Neuronal stem cell (in vitro differentiated cells): ENCODE measurements around the gene ACSS2.

ENCODE experiments used
- DNase-seq: peaks from one replicate; pipeline ENCODE4 v3.0.0-alpha.2; 2013; ENCODE audit warnings: low spot score
- H2AFZ ChIP-seq: one replicate; pipeline ENCODE4 v1.6.1; 2013; ENCODE audit warnings: mild to moderate bottlenecking, low read length, inconsistent platforms
- H2AK5ac ChIP-seq: 2 replicates; pipeline ENCODE4 v1.6.1; 2013; ENCODE audit warnings: low read depth, mild to moderate bottlenecking, inconsistent platforms, low read length, moderate library complexity, mixed read lengths
- H2BK120ac ChIP-seq: 2 replicates; pipeline ENCODE4 v1.6.1; 2013; ENCODE audit warnings: low read depth, mild to moderate bottlenecking, inconsistent platforms, low read length, moderate library complexity, mixed read lengths
- H2BK12ac ChIP-seq: one replicate; pipeline ENCODE4 v1.6.1; 2013; ENCODE audit warnings: low read length, inconsistent platforms
- H2BK15ac ChIP-seq: 2 replicates; pipeline ENCODE4 v1.6.1; 2013; ENCODE audit warnings: mild to moderate bottlenecking, low read length, inconsistent platforms, mixed read lengths
- H2BK5ac ChIP-seq: one replicate; pipeline ENCODE4 v1.6.1; 2013; ENCODE audit warnings: inconsistent platforms, mild to moderate bottlenecking, low read length, moderate library complexity
- H3K14ac ChIP-seq: one replicate; pipeline ENCODE4 v1.6.1; 2013; ENCODE audit warnings: low read length, inconsistent platforms
- H3K18ac ChIP-seq: 2 replicates; pipeline ENCODE4 v1.6.1; 2013; ENCODE audit warnings: low read length, inconsistent platforms
- H3K23ac ChIP-seq: 2 replicates; pipeline ENCODE4 v1.6.1; 2013; ENCODE audit warnings: low read depth, mild to moderate bottlenecking, mixed read lengths, low read length, inconsistent platforms; ENCODE audit not compliant: poor library complexity
- H3K27ac ChIP-seq: replicated peaks from 3 replicates; pipeline ENCODE4 v1.5.1; 2013; ENCODE audit warnings: low read length, inconsistent platforms
- H3K27me3 ChIP-seq, 3 experiments: 2 replicates each; pipeline ENCODE4 v1.6.1; 2013; ENCODE audit warnings: low read length in 3 of 3, mild to moderate bottlenecking in 2 of 3, inconsistent platforms in 1 of 3, low read depth in 1 of 3, mixed read lengths in 1 of 3, moderate library complexity in 1 of 3; ENCODE audit not compliant: control insufficient read depth in 3 of 3, insufficient read depth in 3 of 3
- H3K36me3 ChIP-seq, 2 donors: replicated peaks in 1 of 2; 2 replicates each; pipeline ENCODE4 v1.6.1; 2013; ENCODE audit warnings: low read length in 2 of 2; ENCODE audit not compliant: control insufficient read depth in 2 of 2, insufficient read depth in 2 of 2
- H3K4ac ChIP-seq: 2 replicates; pipeline ENCODE4 v1.6.1; 2013; ENCODE audit warnings: inconsistent platforms, mild to moderate bottlenecking, low read length, moderate library complexity
- H3K4me1 ChIP-seq, 2 donors: 1 replicate in 1 of 2; 2 replicates in 1 of 2; pipeline ENCODE4 v1.6.1; 2013; ENCODE audit warnings: low read length in 2 of 2, low read depth in 1 of 2; ENCODE audit not compliant: control insufficient read depth in 2 of 2, insufficient read depth in 1 of 2
- H3K4me2 ChIP-seq: one replicate; pipeline ENCODE4 v1.6.1; 2013; ENCODE audit warnings: mild to moderate bottlenecking, low read length, inconsistent platforms; ENCODE audit not compliant: insufficient read depth, poor library complexity, severe bottlenecking
- H3K4me3 ChIP-seq, 2 donors: 2 replicates each; pipeline ENCODE4 v1.5.1; 2013; ENCODE audit warnings: low read length in 2 of 2, mild to moderate bottlenecking in 2 of 2, inconsistent platforms in 1 of 2, moderate library complexity in 1 of 2
- H3K79me1 ChIP-seq: one replicate; pipeline ENCODE4 v1.6.1; 2013; ENCODE audit warnings: low read depth, mild to moderate bottlenecking, inconsistent platforms, low read length, moderate library complexity
- H3K9ac ChIP-seq: one replicate; pipeline ENCODE4 v1.6.1; 2013; ENCODE audit warnings: mild to moderate bottlenecking, low read depth, low read length, inconsistent platforms; ENCODE audit not compliant: poor library complexity
- H3K9me3 ChIP-seq, 2 donors: replicated peaks in 1 of 2; 2 replicates each; pipeline versions ENCODE3 to v1.6.1; 2013; ENCODE audit warnings: low read length in 2 of 2, mild to moderate bottlenecking in 2 of 2, inconsistent platforms in 1 of 2, low read depth in 1 of 2, mixed read lengths in 1 of 2, moderate library complexity in 1 of 2; ENCODE audit not compliant: control insufficient read depth in 2 of 2, insufficient read depth in 1 of 2
- H4K8ac ChIP-seq: one replicate; pipeline ENCODE4 v1.6.1; 2013; ENCODE audit warnings: low read depth, mild to moderate bottlenecking, inconsistent platforms, low read length, moderate library complexity
- H4K91ac ChIP-seq: one replicate; pipeline ENCODE4 v1.6.1; 2013; ENCODE audit warnings: low read length, low read depth, mild to moderate bottlenecking, inconsistent platforms; ENCODE audit not compliant: poor library complexity
- WGBS, 2 donors: extraction: QIAGEN DNeasy Blood & Tissue Kit; methylation state at CpG; one replicate each; pipeline ENCODE4 v1.1.7; 2013; ENCODE audit warnings: missing lambda C conversion rate in 2 of 2, mixed read lengths in 1 of 2; ENCODE audit not compliant: insufficient read length in 2 of 2, insufficient replicate concordance in 1 of 2; ENCODE audit errors: extremely low coverage in 2 of 2; 5-methylcytosine and 5-hydroxymethylcytosine counted together

ACSS2 gene

DNA sequence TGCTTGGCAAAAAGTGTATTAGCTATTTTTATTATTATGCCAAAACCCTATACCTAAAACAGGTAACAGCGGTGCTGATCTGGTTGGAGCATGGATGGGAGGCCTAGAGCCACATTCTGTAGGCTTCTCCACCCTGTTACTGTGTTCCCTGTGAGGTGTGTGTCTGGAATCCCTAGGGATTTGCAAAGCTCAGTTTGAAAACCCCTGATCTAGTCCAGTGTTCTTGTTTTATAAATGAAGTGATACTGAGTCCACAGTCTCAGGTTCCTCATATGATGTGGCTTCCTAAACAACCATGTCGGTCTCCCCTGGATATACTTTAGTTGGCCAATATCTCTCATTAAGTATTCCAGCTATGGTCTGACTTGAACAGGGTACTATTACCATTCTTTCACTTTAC, 16.3 kb downstream of the ACSS2 start:
- Histone ChIP-seq H3K79me1 (no peaks in the 10 kb centered on the region), H3K4me2 (no peak overlapping the region), H3K23ac (no peak overlapping the region), H3K36me3 (peaks cover 0 to 3% of the 10 kb centered on the region in 2 donors), H3K9ac (no peak overlapping the region), H2BK120ac (no peak overlapping the region), H3K14ac (no peak overlapping the region), H3K18ac (no peak overlapping the region), H2BK5ac (no peak overlapping the region), H4K8ac (no peak overlapping the region), H3K9me3 (no peaks in the 10 kb centered on the region), H3K4ac (no peak overlapping the region), H4K91ac (no peak overlapping the region), H3K4me1 (no peaks in the 10 kb centered on the region), H2AK5ac (no peak overlapping the region), H3K4me3 (no peak overlapping the region), H3K27ac (no peak overlapping the region), H2BK15ac (no peak overlapping the region), H3K27me3 (no peaks in the 10 kb centered on the region), H2AFZ (no peak overlapping the region), H2BK12ac (no peak overlapping the region)
- DNase-seq: no peak
- WGBS, 2 donors: no CpG with 5 or more reads among the region's 2 CpGs

DNA sequence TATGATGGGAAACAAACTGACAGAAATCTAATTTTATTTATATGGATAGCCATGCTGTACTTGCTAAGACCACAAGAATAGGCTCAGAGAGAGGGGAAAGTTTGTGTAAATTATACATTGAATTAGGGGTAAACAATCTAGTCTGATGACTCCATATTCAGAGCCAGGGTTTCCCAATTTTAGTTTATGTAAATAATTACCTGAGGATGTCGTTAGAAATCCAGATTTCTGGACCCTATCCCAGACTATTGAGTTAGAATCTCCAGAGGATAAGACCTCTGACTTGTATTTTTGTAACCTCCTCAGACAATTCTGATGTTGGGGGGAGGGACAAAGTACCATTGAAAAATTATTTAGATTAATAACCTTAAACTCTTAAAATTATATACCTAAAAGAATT, 18.3 kb downstream of the ACSS2 start:
- Histone ChIP-seq H3K18ac (no peak overlapping the region), H3K79me1 (no peaks in the 10 kb centered on the region), H2BK15ac (no peak overlapping the region), H3K23ac (no peak overlapping the region), H3K27ac (no peak overlapping the region), H3K9me3 (no peaks in the 10 kb centered on the region), H2BK120ac (no peak overlapping the region), H3K4ac (no peak overlapping the region), H3K4me2 (no peak overlapping the region), H2BK5ac (no peak overlapping the region), H3K4me3 (no peak overlapping the region), H2AK5ac (no peak overlapping the region), H2AFZ (no peak overlapping the region), H3K27me3 (no peaks in the 10 kb centered on the region), H3K36me3 (peaks cover 0 to 3% of the 10 kb centered on the region in 2 donors), H3K9ac (no peak overlapping the region), H4K91ac (no peak overlapping the region), H3K14ac (no peak overlapping the region), H3K4me1 (no peaks in the 10 kb centered on the region), H2BK12ac (no peak overlapping the region), H4K8ac (no peak overlapping the region)
- no peak for DNase-seq
- WGBS, 2 donors: no CpG with 5 or more reads among the region's 1 CpG

DNA sequence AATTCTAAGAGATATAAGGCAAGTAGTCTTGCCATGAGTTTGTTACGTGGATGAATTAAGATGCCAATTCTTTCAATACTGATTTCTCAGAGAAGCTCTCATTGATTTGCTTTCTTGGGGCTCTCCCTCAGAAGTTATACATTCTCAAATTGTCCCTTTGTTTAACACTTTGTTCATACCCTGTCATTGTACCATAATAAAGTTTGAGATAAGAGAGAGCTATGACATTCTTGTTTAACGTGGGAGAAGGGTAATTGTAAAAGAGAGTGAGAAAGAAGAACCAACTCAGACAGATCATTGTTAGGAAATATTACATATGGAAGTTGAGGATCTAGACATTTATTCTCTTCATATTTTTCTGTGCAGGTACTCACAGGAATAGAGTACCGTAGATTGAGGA, 19.1 kb downstream of the ACSS2 start:
- H2AK5ac ChIP-seq: no peak overlapping the region
- no peak overlapping the region for H2BK5ac ChIP-seq
- H2BK120ac ChIP-seq: no peak overlapping the region
- peaks cover 0 to 3% of the 10 kb centered on the region in 2 donors for H3K36me3 ChIP-seq
- no peak overlapping the region for H3K4ac ChIP-seq
- no peak for DNase-seq
- no peak overlapping the region for H2AFZ ChIP-seq
- H3K27ac ChIP-seq: no peak overlapping the region
- H3K4me3 ChIP-seq: no peak overlapping the region
- no CpG with 5 or more reads among the region's 3 CpGs for WGBS, 2 donors
- H4K91ac ChIP-seq: no peak overlapping the region
- no peak overlapping the region for H3K23ac ChIP-seq
- H3K4me2 ChIP-seq: no peak overlapping the region
- H4K8ac ChIP-seq: no peak overlapping the region
- no peaks in the 10 kb centered on the region for H3K27me3 ChIP-seq
- H3K9ac ChIP-seq: no peak overlapping the region
- no peaks in the 10 kb centered on the region for H3K4me1 ChIP-seq
- no peaks in the 10 kb centered on the region for H3K79me1 ChIP-seq
- H3K18ac ChIP-seq: no peak overlapping the region
- no peak overlapping the region for H2BK15ac ChIP-seq
- no peak overlapping the region for H2BK12ac ChIP-seq
- H3K9me3 ChIP-seq: no peaks in the 10 kb centered on the region
- H3K14ac ChIP-seq: no peak overlapping the region

DNA sequence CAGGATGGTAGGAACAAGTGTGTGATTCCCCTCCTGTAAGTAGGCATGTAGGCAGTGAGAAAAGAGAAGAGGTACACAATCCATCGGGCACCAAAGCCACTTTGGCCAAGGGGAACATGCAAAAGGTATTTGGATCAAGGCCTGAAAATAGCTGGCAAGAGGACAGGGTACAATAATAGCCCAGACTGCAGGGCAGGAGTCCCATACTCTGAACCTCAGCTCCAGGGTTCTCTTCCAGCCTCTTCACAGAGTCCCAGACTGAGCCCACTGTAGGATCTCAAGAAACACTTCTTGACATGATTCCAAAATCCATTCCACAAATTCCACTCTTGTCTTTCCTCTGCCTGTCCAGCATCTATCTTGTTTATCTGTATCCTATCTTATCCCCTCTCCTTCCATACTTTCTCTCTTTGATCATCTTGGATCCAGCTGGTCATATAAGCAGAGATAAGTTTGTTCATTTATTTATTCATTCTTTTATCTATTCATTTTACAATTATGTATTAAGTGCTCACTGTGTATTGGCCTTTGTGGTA, 19.7 kb downstream of the ACSS2 start:
- H3K4me3 ChIP-seq: no peak overlapping the region

More for the DNA sequence above, 19.7 kb downstream of the ACSS2 start:
- no peaks in the 10 kb centered on the region for H3K79me1 ChIP-seq
- no peaks in the 10 kb centered on the region for H3K9me3 ChIP-seq
- no peaks in the 10 kb centered on the region for H3K4me1 ChIP-seq
- H3K36me3 ChIP-seq: peaks cover 0 to 3% of the 10 kb centered on the region in 2 donors
- no peak overlapping the region for H2BK15ac ChIP-seq
- no peak overlapping the region for H2AK5ac ChIP-seq
- H3K4me2 ChIP-seq: no peak overlapping the region
- no peak overlapping the region for H3K18ac ChIP-seq
- no CpG with 5 or more reads among the region's 1 CpG for WGBS, 2 donors
- H3K27me3 ChIP-seq: no peaks in the 10 kb centered on the region
- no peak overlapping the region for H3K14ac ChIP-seq
- no peak overlapping the region for H3K4ac ChIP-seq
- H2BK5ac ChIP-seq: no peak overlapping the region
- DNase-seq: no peak
- H3K27ac ChIP-seq: no peak overlapping the region
- no peak overlapping the region for H2BK120ac ChIP-seq
- no peak overlapping the region for H2BK12ac ChIP-seq
- H2AFZ ChIP-seq: no peak overlapping the region
- H4K91ac ChIP-seq: no peak overlapping the region
- no peak overlapping the region for H4K8ac ChIP-seq
- no peak overlapping the region for H3K23ac ChIP-seq
- no peak overlapping the region for H3K9ac ChIP-seq
